Measurements from ENCODE around the gene PHF14. TPM values are rescaled to one million over a fixed set of nuclear protein-coding genes. Genes with fewer than 3 reads are reported as not detected.

The PHF14 gene
- total RNA-seq, 2 experiments from 2014 or later, result 28.6 to 31.5 TPM

- no peaks in the 10 kb centered on the region for H3K4me1 Mint-ChIP-seq (ENCODE audit: low read depth)
- H3K27ac Mint-ChIP-seq, result no peak overlapping the region
- H3K27me3 Mint-ChIP-seq, result no peaks in the 10 kb centered on the region
- peaks cover 11% of the 10 kb centered on the region for H3K36me3 Mint-ChIP-seq
- CTCF ChIA-PET, result no interaction called here
- H3K9me3 Mint-ChIP-seq, result no peaks in the 10 kb centered on the region
- POLR2A ChIA-PET, result no interaction called here
- intact Hi-C loops (cut with micrococcal nuclease), result no loop called here
- H3K4me3 Mint-ChIP-seq, result no peak overlapping the region
- DNase-seq, result no peak
These were observed 104.1 kb downstream of the PHF14 start for GRCh38 chr7:11077816-11078215.

- ChIA-PET POLR2A (no interaction called here), CTCF (no interaction called here)
- intact Hi-C loops (cut with micrococcal nuclease), result no loop called here
- no peaks in the 10 kb centered on the region for H3K9me3 Mint-ChIP-seq
- H3K36me3 Mint-ChIP-seq, result peaks cover 13% of the 10 kb centered on the region
- no peak for DNase-seq
- H3K27me3 Mint-ChIP-seq, result no peaks in the 10 kb centered on the region
- H3K27ac Mint-ChIP-seq, result no peak overlapping the region
- H3K4me1 Mint-ChIP-seq (ENCODE audit: low read depth), result no peaks in the 10 kb centered on the region
- no peak overlapping the region for H3K4me3 Mint-ChIP-seq
These were observed 104.7 kb downstream of the PHF14 start for GRCh38 chr7:11078247-11078834.

GRCh38 chr7:11079907-11080306, 106.2 kb downstream of the PHF14 start:
- no peak overlapping the region for H3K4me3 Mint-ChIP-seq
- CTCF ChIA-PET, result no interaction called here
- POLR2A ChIA-PET, result no interaction called here

GRCh38 chr7:11082121-11082520, 108.4 kb downstream of the PHF14 start:
- intact Hi-C loops (cut with micrococcal nuclease), result no loop called here
- Mint-ChIP-seq H3K9me3 (no peaks in the 10 kb centered on the region), H3K27ac (no peak overlapping the region), H3K4me3 (no peak overlapping the region), H3K4me1 (ENCODE audit: low read depth) (no peaks in the 10 kb centered on the region), H3K36me3 (peaks cover 9% of the 10 kb centered on the region), H3K27me3 (no peaks in the 10 kb centered on the region)
- ChIA-PET CTCF (no interaction called here), POLR2A (no interaction called here)
- no peak for DNase-seq

More at GRCh38 chr7:11079907-11080306, 106.2 kb downstream of the PHF14 start:
- no peaks in the 10 kb centered on the region for H3K4me1 Mint-ChIP-seq (ENCODE audit: low read depth)
- DNase-seq, result no peak
- intact Hi-C loops (cut with micrococcal nuclease), result no loop called here
- peaks cover 9% of the 10 kb centered on the region for H3K36me3 Mint-ChIP-seq
- H3K27me3 Mint-ChIP-seq, result no peaks in the 10 kb centered on the region
- no peak overlapping the region for H3K27ac Mint-ChIP-seq
- no peaks in the 10 kb centered on the region for H3K9me3 Mint-ChIP-seq

- CTCF ChIA-PET, result no interaction called here
- Mint-ChIP-seq H3K4me3 (no peak overlapping the region), H3K27ac (no peak overlapping the region), H3K36me3 (peaks cover 12% of the 10 kb centered on the region), H3K4me1 (ENCODE audit: low read depth) (no peaks in the 10 kb centered on the region), H3K9me3 (no peaks in the 10 kb centered on the region), H3K27me3 (no peaks in the 10 kb centered on the region)
- intact Hi-C loops (cut with micrococcal nuclease), result no loop called here
- POLR2A ChIA-PET, result no interaction called here
- no peak for DNase-seq
These were observed 109.0 kb downstream of the PHF14 start for GRCh38 chr7:11082552-11083213.

GRCh38 chr7:11083214-11083568, 109.5 kb downstream of the PHF14 start:
- H3K27me3 Mint-ChIP-seq, result no peaks in the 10 kb centered on the region
- H3K27ac Mint-ChIP-seq, result no peak overlapping the region
- DNase-seq, result no peak
- intact Hi-C loops (cut with micrococcal nuclease), result no loop called here
- H3K9me3 Mint-ChIP-seq, result no peaks in the 10 kb centered on the region
- H3K4me1 Mint-ChIP-seq (ENCODE audit: low read depth), result no peaks in the 10 kb centered on the region
- no peak overlapping the region for H3K4me3 Mint-ChIP-seq
- ChIA-PET CTCF (no interaction called here), POLR2A (no interaction called here)
- H3K36me3 Mint-ChIP-seq, result peaks cover 12% of the 10 kb centered on the region

- no peaks in the 10 kb centered on the region for H3K4me1 Mint-ChIP-seq (ENCODE audit: low read depth)
These were observed 130.9 kb downstream of the PHF14 start for GRCh38 chr7:11104578-11104977.

GRCh38 chr7:11109659-11110058, 136.0 kb downstream of the PHF14 start:
- intact Hi-C loops (cut with micrococcal nuclease), result no loop called here
- POLR2A ChIA-PET, result no interaction called here
- Mint-ChIP-seq H3K4me3 (no peak overlapping the region), H3K27ac (no peak overlapping the region), H3K9me3 (no peaks in the 10 kb centered on the region), H3K4me1 (ENCODE audit: low read depth) (no peaks in the 10 kb centered on the region), H3K36me3 (peaks cover 4% of the 10 kb centered on the region), H3K27me3 (no peaks in the 10 kb centered on the region)
- no peak for DNase-seq
- CTCF ChIA-PET, result no interaction called here

More at GRCh38 chr7:11104578-11104977, 130.9 kb downstream of the PHF14 start:
- Mint-ChIP-seq H3K27me3 (no peaks in the 10 kb centered on the region), H3K27ac (no peak overlapping the region), H3K36me3 (peaks cover 8% of the 10 kb centered on the region), H3K4me3 (no peak overlapping the region), H3K9me3 (no peaks in the 10 kb centered on the region)
- ChIA-PET POLR2A (no interaction called here), CTCF (no interaction called here)
- no peak for DNase-seq
- intact Hi-C loops (cut with micrococcal nuclease), result no loop called here

GRCh38 chr7:11120068-11120664, 146.5 kb downstream of the PHF14 start:
- H3K4me1 Mint-ChIP-seq (ENCODE audit: low read depth), result peaks cover 19% of the 10 kb centered on the region
- peak overlapping the region; percentile 46 for H3K27ac Mint-ChIP-seq
- no peak for DNase-seq
- intact Hi-C loops (cut with micrococcal nuclease), result loop anchor here (1.0 to 10.0 kb wide), 3 partner anchors 147 to 215 kb away; partner anchors contain the start of gene PHF14
- H3K9me3 Mint-ChIP-seq, result no peaks in the 10 kb centered on the region
- H3K36me3 Mint-ChIP-seq, result peaks cover 24% of the 10 kb centered on the region
- ChIA-PET CTCF (no interaction called here), POLR2A (no interaction called here)
- H3K27me3 Mint-ChIP-seq, result no peaks in the 10 kb centered on the region
- H3K4me3 Mint-ChIP-seq, result no peak overlapping the region

- Mint-ChIP-seq H3K9me3 (no peaks in the 10 kb centered on the region), H3K27ac (no peak overlapping the region), H3K4me1 (ENCODE audit: low read depth) (peaks cover 19% of the 10 kb centered on the region), H3K36me3 (peaks cover 24% of the 10 kb centered on the region), H3K27me3 (no peaks in the 10 kb centered on the region), H3K4me3 (no peak overlapping the region)
- intact Hi-C loops (cut with micrococcal nuclease), result loop anchor here (1.0 to 10.0 kb wide), 3 partner anchors 147 to 214 kb away; partner anchors contain the start of gene PHF14
- ChIA-PET POLR2A (no interaction called here), CTCF (no interaction called here)
- DNase-seq, result no peak
These were observed 147.1 kb downstream of the PHF14 start for GRCh38 chr7:11120675-11121220.

- H3K4me1 Mint-ChIP-seq (ENCODE audit: low read depth), result peaks cover 35% of the 10 kb centered on the region
- intact Hi-C loops (cut with micrococcal nuclease), result loop anchor here (5.0 to 10.0 kb wide), 3 partner anchors 52 to 210 kb away; no protein-coding TSS in a partner anchor
- POLR2A ChIA-PET, result no interaction called here
These were observed 151.3 kb downstream of the PHF14 start for GRCh38 chr7:11124856-11125559.

More at GRCh38 chr7:11124856-11125559, 151.3 kb downstream of the PHF14 start:
- peaks cover 13% of the 10 kb centered on the region for H3K36me3 Mint-ChIP-seq
- CTCF ChIA-PET, result interaction anchor here (0.7 kb wide), 1 partner anchor 87 kb away, joined by 3 read pairs; no protein-coding TSS in a partner anchor
- no peaks in the 10 kb centered on the region for H3K27me3 Mint-ChIP-seq
- DNase-seq, result no peak
- no peak overlapping the region for H3K4me3 Mint-ChIP-seq
- H3K27ac Mint-ChIP-seq, result no peak overlapping the region
- H3K9me3 Mint-ChIP-seq, result no peaks in the 10 kb centered on the region
